K562 (cell line): ENCODE results near the gene PDZK1IP1. TPM values are rescaled to one million over a fixed set of nuclear protein-coding genes. Genes with fewer than 3 reads are reported as not detected.
A peak's percentile ranks its signal among the peaks of the same experiment; 100 is the strongest.

ENCODE experiments used
- ATAC-seq: fragments of 200-7000 bp; cut with Tn5 transposase; 3 replicates; pipeline ENCODE4 v1.9.1; 2020; ENCODE audit warnings: moderate library complexity
- BruUV-seq: library from RNA; stranded (reverse); fragments of 400-500 nt; replicated peaks from 2 replicates; lab custom pipeline; 2021; lab: Mats Ljungman, UMichigan
- CTCF ChIA-PET: fragments of 300-600 bp; formaldehyde crosslinking; extraction: SDS; loops from one replicate; lab custom pipeline; 2021; ENCODE audit warnings: low intra/inter-chr PET ratio; lab: Yijun Ruan, JAX
- POLR2A ChIA-PET: fragments of 300-600, 350-650 bp; sonication (Branson Sonifier 250); formaldehyde crosslinking; extraction: SDS; loops from one replicate; lab custom pipeline; 2021; ENCODE audit warnings: antibody characterized with exemption, inconsistent platforms; lab: Yijun Ruan, JAX
- DNase-seq, 4 experiments: peaks; one replicate each; pipeline versions ENCODE4 v3.0.0 to v3.0.0-alpha.2; 2011 to 2018; ENCODE audit warnings: low spot score in 3 of 4, mixed read lengths in 3 of 4; ENCODE audit errors: extremely low read depth in 1 of 4
- FAIRE-seq: peaks from 2 replicates; lab custom pipeline; 2011; peaks lifted over from hg19 to GRCh38; lab: Jason Lieb, UNC
- H2AFZ ChIP-seq: 2 replicates; pipeline ENCODE4 v1.6.0; 2011; ENCODE audit warnings: low read depth, low read length, control low read depth, inconsistent platforms
- H3K27ac ChIP-seq: fragments of 200-600 bp; 3 replicates; pipeline ENCODE4 v1.8.0; 2011; ENCODE audit warnings: low read depth, mild to moderate bottlenecking, control low read depth, inconsistent platforms, low read length, moderate library complexity, mixed read lengths; ENCODE audit errors: extremely low read depth
- H3K27me3 ChIP-seq, 2 experiments: fragments of 300-600 bp in 1 of 2; 2 replicates in 1 of 2; 3 replicates in 1 of 2; pipeline versions ENCODE4 v1.6.0 to v1.8.0; 2011; ENCODE audit warnings: inconsistent platforms in 2 of 2, low read length in 2 of 2, mild to moderate bottlenecking in 1 of 2, mixed read lengths in 1 of 2, moderate library complexity in 1 of 2; ENCODE audit not compliant: control insufficient read depth in 2 of 2, insufficient read depth in 2 of 2
- H3K36me3 ChIP-seq: fragments of 300-600 bp; 3 replicates; pipeline ENCODE4 v1.8.0; 2011; ENCODE audit warnings: mild to moderate bottlenecking, low read length, inconsistent platforms; ENCODE audit not compliant: control insufficient read depth, insufficient read depth
- H3K4me1 ChIP-seq, 2 experiments: fragments of 200-600 bp in 1 of 2; replicated peaks in 1 of 2; 2 replicates in 1 of 2; 3 replicates in 1 of 2; pipeline versions ENCODE4 v1.5.1 to v1.8.0; 2011; ENCODE audit warnings: inconsistent platforms in 2 of 2, low read length in 2 of 2, mild to moderate bottlenecking in 1 of 2, mixed read lengths in 1 of 2, moderate library complexity in 1 of 2; ENCODE audit not compliant: control insufficient read depth in 2 of 2, insufficient read depth in 2 of 2
- H3K4me2 ChIP-seq: 2 replicates; pipeline ENCODE4 v1.6.1; 2011; ENCODE audit warnings: low read length, control low read depth, inconsistent platforms, mixed read lengths; ENCODE audit not compliant: insufficient read depth
- H3K4me3 ChIP-seq: fragments of 200-600 bp; sonication (generic), shearing (Covaris generic); 2 replicates; pipeline ENCODE4 v1.5.1; 2016; ENCODE audit warnings: control low read depth, inconsistent platforms
- H3K79me2 ChIP-seq: fragments of 200-600 bp; 3 replicates; pipeline ENCODE4 v1.8.0; 2011; ENCODE audit warnings: low read length, inconsistent platforms; ENCODE audit not compliant: control insufficient read depth, insufficient read depth
- H3K9ac ChIP-seq, 2 experiments: 2 replicates each; pipeline versions ENCODE4 v1.6.0 to v1.6.1; 2011; ENCODE audit warnings: low read depth in 2 of 2, low read length in 2 of 2, control low read depth in 1 of 2, inconsistent platforms in 1 of 2, mild to moderate bottlenecking in 1 of 2, mixed read lengths in 1 of 2; ENCODE audit not compliant: insufficient read depth in 1 of 2
- H3K9me1 ChIP-seq: one replicate; pipeline ENCODE4 v1.6.0; 2011; ENCODE audit warnings: inconsistent platforms, mild to moderate bottlenecking, low read length, moderate library complexity; ENCODE audit not compliant: control insufficient read depth, insufficient read depth
- H3K9me3 ChIP-seq: replicated peaks from 2 replicates; pipeline ENCODE4 v1.5.1; 2011; ENCODE audit warnings: low read depth, low read length, inconsistent platforms; ENCODE audit not compliant: control insufficient read depth, insufficient read depth
- H4K20me1 ChIP-seq: replicated peaks from 2 replicates; pipeline ENCODE4 v1.6.1; 2011; ENCODE audit warnings: low read length, inconsistent platforms, mixed read lengths; ENCODE audit not compliant: control insufficient read depth, insufficient read depth
- CREBBP ChIP-seq: IDR thresholded peaks from one replicate; pipeline ENCODE4 v1.6.1; 2012; ENCODE audit warnings: low read depth, mild to moderate bottlenecking, control low read depth, inconsistent platforms, low read length
- HNRNPLL ChIP-seq: fragments of 200-400 bp; formaldehyde crosslinking; IDR thresholded peaks from 2 replicates; pipeline ENCODE4 v1.6.1; 2017; ENCODE audit warnings: low read length, low read depth, mild to moderate bottlenecking; ENCODE audit not compliant: poor library complexity, severe bottlenecking
- NR3C1 ChIP-seq: sonication (generic); formaldehyde crosslinking; IDR thresholded peaks from 2 replicates; pipeline ENCODE4 v1.8.1; 2022; ENCODE audit warnings: missing genetic modification reagents
- PTRF ChIP-seq: fragments of 450-650 bp; IDR thresholded peaks from 2 replicates; pipeline ENCODE4 v1.6.1; 2016; ENCODE audit warnings: mild to moderate bottlenecking, missing genetic modification characterization, missing compliant biosample characterization
- RFX5 ChIP-seq: IDR thresholded peaks from 2 replicates; pipeline ENCODE4 v1.6.1; 2011; ENCODE audit warnings: low read depth, mild to moderate bottlenecking, improper control_type of control experiment, low read length
- ZNF143 ChIP-seq: sonication (generic); formaldehyde crosslinking; IDR thresholded peaks from 2 replicates; pipeline ENCODE4 v1.9.0; 2022; ENCODE audit warnings: mild to moderate bottlenecking, missing genetic modification reagents
- WGBS: fragments of 100-300 bp; shearing (Covaris generic); methylation state at CpG from one replicate; pipeline ENCODE4 v1.1.6; 2016; ENCODE audit warnings: low coverage, mixed read lengths; ENCODE audit not compliant: insufficient coverage; ENCODE audit errors: missing lambda C conversion rate; 5-methylcytosine and 5-hydroxymethylcytosine counted together
- in situ Hi-C: fragments of 300-500 bp; cut with MboI; formaldehyde crosslinking; loops from 4 replicates; pipeline ENCODE4 v1.15.0; 2018; ENCODE audit warnings: inconsistent platforms, mixed read lengths
- intact Hi-C: fragments of 100-400 bp; cut with micrococcal nuclease; formaldehyde crosslinking; loops from 2 replicates; pipeline ENCODE4 v1.14.2; 2022
- polyA plus RNA-seq, 8 experiments: library from polyadenylated mRNA; depleted of rRNA in 4 of 8; stranded (reverse) in 5 of 8; unstranded in 3 of 8; fragments of >200 nt; fragmentation: Nextera tagmentation in 2 of 8; fragmentation: Illumina TruSeq in 1 of 8; extraction: Ambion mirVana in 2 of 8; extraction: Trizol in 1 of 8; gene quantifications; 2 replicates each; pipeline versions ENCODE4 v1.2.1 to v1.2.3, GENCODE V29; 2011 to 2014; ENCODE audit warnings: inconsistent platforms in 1 of 8, missing spikeins in 1 of 8
- total RNA-seq, 7 experiments: library from RNA; depleted of rRNA in 6 of 7; stranded (reverse); fragments of >200 nt in 6 of 7; fragmentation: Illumina TruSeq in 2 of 7; extraction: Trizol in 2 of 7; gene quantifications; 2 replicates each; pipeline versions ENCODE4 v1.2.1 to v1.2.3, GENCODE V29; 2011 to 2021; ENCODE audit warnings: low replicate concordance in 1 of 7
- TF ChIP-seq, protein P1 (sequence below): sonication (generic); formaldehyde crosslinking; IDR thresholded peaks from 2 replicates; pipeline ENCODE4 v1.8.1; 2023; ENCODE audit warnings: mild to moderate bottlenecking, missing genetic modification reagents, moderate library complexity

PDZK1IP1 gene
- total and polyA plus RNA-seq, 9 of the 15 experiments (the other 6 are each of a cell fraction or from before 2014, with no cell fraction given), result 0.17 to 0.68 (median 0.53) TPM; not detected in 2

DNA sequence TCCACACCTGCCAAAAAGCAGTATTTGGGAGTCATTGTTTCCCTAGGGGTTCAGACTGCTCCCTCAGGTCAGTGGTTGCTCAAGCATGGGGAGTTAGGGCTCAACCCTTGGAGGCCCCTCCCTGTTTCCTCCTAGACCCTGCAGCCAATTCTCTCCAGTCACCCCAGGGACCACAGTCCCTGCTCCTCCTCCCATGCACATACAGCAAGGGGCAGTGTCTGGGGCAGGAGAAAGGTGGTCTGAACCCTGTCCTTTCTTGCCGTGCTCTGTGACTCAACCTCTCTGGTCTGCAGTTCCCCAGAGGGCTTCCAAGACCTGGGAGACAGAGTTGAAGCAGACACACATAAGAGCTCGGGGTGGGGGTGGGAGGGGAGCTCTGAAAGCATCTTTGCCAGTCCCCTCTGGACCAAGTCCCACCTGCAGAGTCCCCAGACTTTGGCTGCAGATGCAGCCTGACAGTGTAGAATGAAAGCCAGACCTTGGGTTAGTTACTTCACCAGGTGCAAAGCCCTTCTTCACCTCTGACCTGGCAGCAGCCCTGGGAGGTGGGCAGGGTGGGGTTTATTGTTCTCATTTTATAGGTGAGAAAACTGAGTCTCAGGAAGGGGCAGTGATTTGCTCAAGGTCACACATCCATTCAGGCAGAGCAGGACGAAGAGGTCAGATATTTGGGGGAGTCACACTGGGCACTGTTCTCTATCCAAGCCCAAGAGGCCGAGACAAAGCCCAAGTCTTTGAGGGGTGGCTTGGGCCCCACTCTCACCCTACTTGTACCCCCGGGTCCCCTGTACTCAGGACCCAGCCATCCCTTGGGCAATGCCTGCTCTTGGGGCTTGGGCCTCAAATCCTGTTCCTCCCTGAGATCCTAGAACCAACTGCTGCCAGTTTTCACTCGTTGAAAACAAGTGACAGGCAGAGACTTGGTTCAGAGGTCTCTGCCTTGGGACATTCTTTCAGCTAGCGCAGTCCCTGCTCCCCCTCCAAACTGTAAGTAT lies 748 bp downstream of the PDZK1IP1 start:
- Histone ChIP-seq H3K9ac (peak overlapping the region; percentile 31 to 87; a peak in 2 of 4 replicates), H3K4me1 (peaks cover 42 to 71% of the 10 kb centered on the region in 2 experiments), H4K20me1 (no peaks in the 10 kb centered on the region), H3K27me3 (no peaks in the 10 kb centered on the region), H3K79me2 (no peaks in the 10 kb centered on the region), H3K9me3 (no peaks in the 10 kb centered on the region), H3K36me3 (no peaks in the 10 kb centered on the region), H2AFZ (peak overlapping the region; percentile 25), H3K4me2 (no peak overlapping the region), H3K4me3 (no peak overlapping the region), H3K27ac (no peak overlapping the region), H3K9me1 (no peaks in the 10 kb centered on the region)
- DNase-seq (peak in 2 of 4 experiments; percentile 20 to 30), FAIRE-seq (no peak), ATAC-seq (no peak)
- in situ Hi-C loops, result loop anchor here (10.0 kb wide), 1 partner anchor 516 kb away; no protein-coding TSS in a partner anchor
- no TSS peak for BruUV-seq
- intact Hi-C loops, result no loop called here
- TF ChIP-seq NR3C1 (CRISPR knock-in tag) (no peak), RFX5 (no peak)
- CTCF ChIA-PET, result interaction anchor here (0.6 kb wide), 1 partner anchor 234 kb away, joined by 3 read pairs; no protein-coding TSS in a partner anchor
- WGBS, result 60% methylated on average over 7 of the region's 7 CpGs
- POLR2A ChIA-PET, result interaction anchor here (0.8 to 1.7 kb wide), 11 partner anchors 8 to 249 kb away, joined by 3 to 15 read pairs (median 5); partner anchors contain the start of gene FOXD2

- ATAC-seq (no peak), FAIRE-seq (no peak), DNase-seq (peak in 1 of 4 experiments; percentile 15)
- no peaks in the 10 kb centered on the region for H4K20me1 ChIP-seq
- H3K27ac ChIP-seq, result no peak overlapping the region
- no peak overlapping the region for H3K4me2 ChIP-seq
- H3K79me2 ChIP-seq, result no peaks in the 10 kb centered on the region
- POLR2A ChIA-PET, result interaction anchor here (0.5 to 1.5 kb wide), 5 partner anchors 9 to 1044 kb away, joined by 3 to 6 read pairs (median 3); no protein-coding TSS in a partner anchor
- no peak overlapping the region for H3K4me3 ChIP-seq
- TF ChIP-seq PTRF (tag) (no peak), CREBBP (no peak), ZNF143 (CRISPR knock-in tag) (no peak), HNRNPLL (peak; percentile 5)
- TF ChIP-seq, protein P1, sequence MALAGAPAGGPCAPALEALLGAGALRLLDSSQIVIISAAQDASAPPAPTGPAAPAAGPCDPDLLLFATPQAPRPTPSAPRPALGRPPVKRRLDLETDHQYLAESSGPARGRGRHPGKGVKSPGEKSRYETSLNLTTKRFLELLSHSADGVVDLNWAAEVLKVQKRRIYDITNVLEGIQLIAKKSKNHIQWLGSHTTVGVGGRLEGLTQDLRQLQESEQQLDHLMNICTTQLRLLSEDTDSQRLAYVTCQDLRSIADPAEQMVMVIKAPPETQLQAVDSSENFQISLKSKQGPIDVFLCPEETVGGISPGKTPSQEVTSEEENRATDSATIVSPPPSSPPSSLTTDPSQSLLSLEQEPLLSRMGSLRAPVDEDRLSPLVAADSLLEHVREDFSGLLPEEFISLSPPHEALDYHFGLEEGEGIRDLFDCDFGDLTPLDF (CRISPR knock-in tag), result no peak
- CTCF ChIA-PET, result no interaction called here
- peaks cover 40 to 72% of the 10 kb centered on the region in 2 experiments for H3K4me1 ChIP-seq
- H3K9ac ChIP-seq, result peak overlapping the region in 1 of 2 experiments; percentile 74; a peak in 1 of 4 replicates
- BruUV-seq, result no TSS peak
- H3K36me3 ChIP-seq, result no peaks in the 10 kb centered on the region
- in situ Hi-C loops, result loop anchor here (10.0 kb wide), 1 partner anchor 517 kb away; no protein-coding TSS in a partner anchor
- H3K9me1 ChIP-seq, result no peaks in the 10 kb centered on the region
- 25% methylated on average over 2 of the region's 2 CpGs for WGBS
- intact Hi-C loops, result no loop called here
- no peaks in the 10 kb centered on the region for H3K9me3 ChIP-seq
- no peak overlapping the region for H2AFZ ChIP-seq
- H3K27me3 ChIP-seq, result no peaks in the 10 kb centered on the region
These were observed 1.9 kb downstream of the PDZK1IP1 start for GRCh38 chr1:47187926-47188250.
